Activated CD4-positive, alpha-beta T cell treated with anti-CD3 and anti-CD28 coated beads, Interleukin-2, amount 50 U/mL, for 4 hours (primary cell): Measurements from ENCODE around the gene GLIPR1.
A peak's percentile ranks its signal among the peaks of the same experiment; 100 is the strongest.
"Not testable (repeated sequence)": the region's sequence is repeated elsewhere in the genome, so short reads cannot be mapped to it uniquely, and the experiment has no call there.

Experiments used
- DNase-seq, 2 experiments: peaks; one replicate each; pipeline ENCODE4 v3.0.0-alpha.2; 2020

GLIPR1 gene

GRCh38 chr12:75476071-75476470 is 4.5 kb upstream of the GLIPR1 start:
- no peak for DNase-seq

GRCh38 chr12:75477137-75477536 is 3.4 kb upstream of the GLIPR1 start:
- no peak for DNase-seq

DNA sequence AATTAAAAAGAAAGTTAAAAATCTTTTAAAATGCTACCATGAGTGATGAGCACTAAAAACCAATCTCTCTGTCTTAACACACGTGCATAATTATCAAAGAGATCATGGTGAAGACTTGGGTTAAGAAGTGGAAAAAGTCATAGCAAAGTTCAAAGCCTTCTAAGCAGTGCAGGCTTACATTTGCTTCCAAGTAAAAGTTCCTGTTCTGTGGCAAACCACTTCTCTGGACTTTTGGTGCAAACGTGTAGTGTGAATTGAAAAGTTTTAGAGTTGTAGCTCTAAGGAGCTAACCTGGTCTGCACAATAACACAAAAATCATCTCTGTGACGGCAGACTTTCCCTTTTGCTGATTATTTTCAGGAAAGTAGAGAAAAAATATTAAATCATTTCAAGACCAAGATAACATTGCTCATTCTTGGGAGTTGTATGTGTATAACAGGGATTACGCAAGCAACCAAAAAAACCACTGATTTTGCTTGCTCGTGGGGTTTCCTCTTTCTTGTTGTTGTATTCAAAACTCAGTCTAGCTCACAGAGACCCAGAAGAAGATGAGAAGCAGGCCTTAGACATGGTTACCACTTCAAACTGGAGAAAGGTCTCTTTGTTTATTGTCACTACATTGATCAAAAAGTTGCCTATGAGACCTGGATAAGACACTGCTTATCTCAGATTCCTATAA is 2.3 kb upstream of the GLIPR1 start:
- no peak for DNase-seq

GRCh38 chr12:75479963-75480461 is 543 bp upstream of the GLIPR1 start:
- DNase-seq: no peak

DNA sequence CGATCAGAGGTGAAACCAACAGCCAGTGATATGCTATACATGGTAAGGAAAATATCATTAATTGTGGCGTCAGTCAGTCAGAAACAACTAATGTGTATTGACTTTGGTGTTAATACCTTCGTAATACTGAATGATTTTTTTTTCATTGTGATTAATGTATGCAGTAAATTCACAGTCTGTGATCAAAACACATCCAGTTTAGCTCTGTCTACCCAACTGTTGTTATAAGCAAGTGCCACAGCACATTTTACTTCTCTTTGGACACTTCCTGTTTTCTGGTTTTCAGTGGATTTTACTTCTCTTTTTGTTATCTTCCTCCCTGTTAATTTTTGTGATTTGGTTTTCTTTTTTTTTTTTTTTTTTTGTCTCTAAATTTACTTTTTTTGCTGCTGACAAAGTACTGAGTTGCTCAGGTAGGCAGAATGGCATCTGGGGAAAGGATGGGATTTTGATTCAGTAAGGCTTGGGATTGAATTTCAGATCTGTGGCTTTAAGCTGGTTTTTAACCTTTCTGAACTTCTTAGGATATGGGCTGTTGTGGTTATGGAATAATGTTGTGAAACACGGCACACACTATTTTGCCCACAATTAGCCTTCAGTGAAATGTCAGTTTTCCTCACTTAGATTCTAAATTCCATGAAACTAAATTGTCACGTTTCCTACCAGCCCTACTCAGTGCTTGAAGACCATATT is 604 bp downstream of the GLIPR1 start:
- no peak for DNase-seq

DNA sequence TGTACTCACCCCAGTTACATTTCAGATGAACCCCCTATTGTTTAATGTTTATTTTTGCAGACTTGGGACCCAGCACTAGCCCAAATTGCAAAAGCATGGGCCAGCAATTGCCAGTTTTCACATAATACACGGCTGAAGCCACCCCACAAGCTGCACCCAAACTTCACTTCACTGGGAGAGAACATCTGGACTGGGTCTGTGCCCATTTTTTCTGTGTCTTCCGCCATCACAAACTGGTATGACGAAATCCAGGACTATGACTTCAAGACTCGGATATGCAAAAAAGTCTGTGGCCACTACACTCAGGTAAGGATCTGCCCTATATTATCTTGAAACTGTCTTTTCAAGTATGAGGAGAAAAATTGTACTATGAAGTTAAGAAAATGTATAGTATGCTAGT is 1.2 kb downstream of the GLIPR1 start:
- DNase-seq: no peak

- no peak for DNase-seq
These were observed 2.1 kb downstream of the GLIPR1 start for GRCh38 chr12:75482646-75483045.

- no peak for DNase-seq
These were observed 2.9 kb downstream of the GLIPR1 start for GRCh38 chr12:75483431-75483830.

- not testable (repeated sequence) for DNase-seq
These were observed 3.9 kb downstream of the GLIPR1 start for GRCh38 chr12:75484450-75484849.

- no peak for DNase-seq
These were observed 6.8 kb downstream of the GLIPR1 start for GRCh38 chr12:75487308-75487707.

DNA sequence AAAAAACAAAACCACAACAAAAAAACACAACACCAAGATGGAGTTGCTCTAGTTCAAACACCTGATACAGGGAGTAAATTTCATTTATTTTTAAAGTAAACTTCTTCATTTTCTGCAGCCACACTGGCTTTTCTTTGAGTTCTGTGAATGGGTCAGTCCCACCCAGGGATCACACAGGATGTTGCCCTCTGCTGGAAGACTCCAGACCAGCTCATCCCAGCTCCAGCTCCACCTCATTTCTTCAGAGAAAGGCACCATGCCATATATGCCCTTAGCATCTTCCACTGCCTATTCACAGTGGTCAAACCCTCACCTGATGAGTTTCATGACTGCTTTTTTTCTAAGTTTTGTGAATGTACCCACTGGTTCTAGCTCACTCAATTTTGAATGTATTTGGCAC is 8.0 kb downstream of the GLIPR1 start:
- no peak for DNase-seq

DNA sequence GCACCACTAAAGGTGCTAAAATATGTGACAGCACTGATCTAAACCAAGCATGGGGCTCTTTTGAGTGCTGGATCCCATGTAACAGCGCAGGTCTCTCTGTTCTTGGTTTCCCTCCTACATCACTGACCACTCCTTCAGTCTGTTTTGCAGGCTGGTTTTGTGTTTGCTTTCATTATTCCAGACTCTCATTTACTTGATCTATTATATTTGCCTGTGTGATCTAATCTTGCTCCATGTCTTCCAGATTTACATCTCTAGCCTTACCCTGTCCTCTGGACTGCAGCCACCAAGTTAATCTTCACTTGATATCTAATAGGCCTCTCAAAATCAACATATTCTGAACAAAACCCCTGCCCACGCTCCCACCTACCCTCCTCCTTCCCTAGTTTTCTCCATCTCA is 8.6 kb downstream of the GLIPR1 start:
- DNase-seq: no peak

DNA sequence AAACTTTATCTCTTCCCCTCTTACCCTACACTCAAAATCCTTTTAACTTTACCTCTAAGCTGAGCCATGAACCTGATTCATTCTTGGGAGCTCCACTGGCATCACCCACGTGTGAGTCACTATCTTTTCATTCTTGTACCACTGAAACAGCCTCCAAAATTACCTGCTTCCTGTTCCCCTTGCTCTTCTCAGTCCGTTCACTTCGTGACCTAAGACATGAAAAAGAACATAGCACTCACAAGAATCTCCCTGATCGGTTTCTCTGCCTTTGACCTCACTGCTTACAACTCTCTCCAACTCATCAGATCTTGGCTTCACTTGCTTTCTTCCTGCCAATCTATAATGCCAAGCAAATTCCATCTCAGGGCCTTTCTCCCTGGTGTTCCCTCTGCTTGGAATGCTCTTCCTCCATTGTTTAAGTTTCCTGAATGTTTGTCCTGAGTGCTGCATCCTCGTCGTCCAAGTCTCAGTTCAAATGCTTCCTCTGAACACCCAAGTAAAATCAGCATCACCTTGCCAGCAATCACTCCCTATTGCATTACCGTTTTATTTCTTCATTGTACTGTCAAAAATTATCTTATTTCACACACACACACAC is 9.2 kb downstream of the GLIPR1 start:
- peak; percentile 13 to 24 for DNase-seq

DNA sequence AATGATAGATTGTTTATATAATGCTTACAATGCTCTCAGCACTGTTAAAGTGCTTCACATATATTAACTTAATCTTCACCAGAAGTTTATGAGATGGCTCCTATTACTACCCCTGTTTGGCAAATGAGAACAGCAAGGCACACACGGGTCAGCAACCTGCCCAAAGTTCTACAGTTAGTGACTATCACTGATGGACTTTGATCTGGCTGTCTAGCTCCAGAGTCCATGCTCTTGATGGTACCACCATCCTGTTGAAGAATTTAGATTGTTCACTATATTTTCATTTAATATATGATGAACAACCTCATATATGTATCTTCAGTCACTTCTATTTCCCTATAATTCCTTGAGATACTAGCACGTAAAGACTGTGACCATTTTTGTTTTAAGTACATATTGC is 10.6 kb downstream of the GLIPR1 start:
- DNase-seq: no peak

GRCh38 chr12:75503459-75503858 is 22.9 kb downstream of the GLIPR1 start:
- no peak for DNase-seq

DNA sequence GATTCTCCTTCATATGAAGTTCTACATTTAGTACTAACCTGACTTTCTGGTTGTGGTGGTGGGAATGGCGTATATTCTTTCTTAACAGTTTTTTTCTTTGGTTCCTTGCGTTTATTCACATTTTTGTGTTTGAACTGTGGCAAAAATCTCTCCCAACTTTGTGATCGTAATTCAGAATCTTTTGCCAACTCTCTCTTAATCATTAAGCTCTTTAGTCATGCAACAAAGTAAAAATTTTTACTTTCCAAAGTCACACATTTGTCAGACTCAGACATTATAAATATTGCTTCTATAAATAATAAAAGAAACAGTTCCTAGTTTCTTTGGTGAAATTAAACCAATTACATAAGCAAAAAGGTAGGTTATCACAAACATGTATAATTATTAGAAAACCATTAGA is 23.3 kb downstream of the GLIPR1 start:
- DNase-seq: no peak

DNA sequence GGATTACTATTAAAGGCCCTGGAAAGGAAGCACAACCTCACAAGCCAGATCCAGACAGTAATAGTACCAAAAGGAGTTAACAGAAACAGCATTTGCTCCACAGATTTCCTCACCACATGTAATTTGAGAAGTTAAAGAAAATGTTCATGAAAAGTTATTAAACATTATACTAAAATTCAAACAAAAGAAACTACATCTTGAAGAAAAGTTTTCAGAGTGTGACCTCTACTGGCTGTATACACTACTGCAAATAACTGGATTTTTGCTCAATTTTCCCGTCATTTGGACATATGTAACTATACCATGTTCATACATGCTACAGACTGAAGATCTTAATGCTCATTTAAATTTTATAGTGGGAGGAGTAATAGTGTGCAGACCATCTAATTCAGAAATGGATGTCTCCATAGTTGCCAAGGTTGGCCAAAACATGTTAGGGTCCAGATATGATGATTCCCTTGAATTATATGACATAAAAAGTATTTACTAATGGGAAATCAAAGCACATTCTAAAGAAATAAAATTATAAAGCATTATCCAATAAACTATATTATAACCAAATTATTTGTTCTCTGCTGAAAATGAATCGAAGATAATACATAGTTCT is 25.3 kb downstream of the GLIPR1 start:
- no peak for DNase-seq

DNA sequence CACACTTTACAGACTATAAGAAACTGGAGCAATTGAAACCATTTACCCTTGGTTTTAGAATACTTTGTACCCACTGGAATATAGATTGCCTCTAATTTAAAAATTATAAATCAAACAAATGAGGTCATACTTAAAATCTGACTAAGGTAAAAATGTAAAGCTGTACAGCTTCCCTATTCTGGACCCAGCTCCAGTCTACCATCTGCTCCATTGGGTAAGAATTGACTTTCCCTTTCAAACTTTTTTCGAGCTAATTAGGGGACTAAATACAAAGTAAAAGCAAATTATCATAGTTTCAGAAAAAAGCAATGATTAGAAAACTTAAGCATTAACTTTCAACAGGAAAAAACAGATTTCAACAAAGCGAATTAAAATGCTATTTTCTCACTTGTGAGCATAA is 26.5 kb downstream of the GLIPR1 start:
- DNase-seq: no peak

DNA sequence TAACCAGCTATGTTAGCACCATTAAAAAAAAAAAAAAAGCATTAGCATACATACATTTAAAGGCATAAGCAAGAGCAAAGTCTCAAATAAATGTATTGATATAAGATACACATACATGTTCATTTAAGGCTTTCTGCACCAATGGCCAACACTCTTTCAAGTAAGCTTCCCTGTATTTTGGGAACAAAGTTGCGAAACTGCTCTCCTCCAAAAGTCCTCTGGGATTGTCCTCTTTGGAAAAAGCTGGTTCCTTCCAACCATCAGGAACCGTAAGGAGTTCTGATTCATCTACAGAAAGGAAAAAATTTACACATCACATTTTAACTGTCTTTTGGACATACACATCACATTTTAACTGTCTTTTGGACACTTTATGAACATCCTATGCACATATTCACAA is 27.6 kb downstream of the GLIPR1 start:
- DNase-seq: no peak

GRCh38 chr12:75509621-75510020 is 29.1 kb downstream of the GLIPR1 start:
- no peak for DNase-seq

- peak; percentile 84 to 87 for DNase-seq
These were observed 30.8 kb downstream of the GLIPR1 start, which contains the start of gene KRR1 for GRCh38 chr12:75511116-75512048. Gene KRR1 (minus strand): TSS chr12:75511609. CDS start chr12:75511597, 12 bp downstream.

DNA sequence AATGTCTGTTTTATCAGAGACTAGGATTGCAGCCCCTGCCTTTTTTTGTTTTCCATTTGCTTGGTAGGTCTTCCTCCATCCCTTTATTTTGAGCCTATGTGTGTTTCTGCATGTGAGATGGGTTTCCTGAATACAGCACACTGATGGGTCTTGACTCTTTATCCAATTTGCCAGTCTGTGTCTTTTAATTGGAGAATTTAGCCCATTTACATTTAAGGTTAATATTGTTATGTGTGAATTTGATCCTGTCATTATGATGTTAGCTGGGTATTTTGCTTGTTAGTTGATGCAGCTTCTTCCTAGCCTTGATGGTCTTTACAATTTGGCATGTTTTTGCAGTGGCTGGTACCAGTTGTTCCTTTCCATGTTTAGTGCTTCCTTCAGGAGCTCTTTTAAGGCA is 40.7 kb downstream of the GLIPR1 start:
- DNase-seq: not testable (repeated sequence)
